ENCODE measurements around the gene DLG1. TPM values are rescaled to one million over a fixed set of nuclear protein-coding genes. Genes with fewer than 3 reads are reported as not detected.
A peak's percentile ranks its signal among the peaks of the same experiment; 100 is the strongest.
"Not testable (repeated sequence)": the region's sequence is repeated elsewhere in the genome, so short reads cannot be mapped to it uniquely, and the experiment has no call there.

The DLG1 gene
- total RNA-seq, 1 experiment from 2014 or later, result 55.2 TPM

DNA sequence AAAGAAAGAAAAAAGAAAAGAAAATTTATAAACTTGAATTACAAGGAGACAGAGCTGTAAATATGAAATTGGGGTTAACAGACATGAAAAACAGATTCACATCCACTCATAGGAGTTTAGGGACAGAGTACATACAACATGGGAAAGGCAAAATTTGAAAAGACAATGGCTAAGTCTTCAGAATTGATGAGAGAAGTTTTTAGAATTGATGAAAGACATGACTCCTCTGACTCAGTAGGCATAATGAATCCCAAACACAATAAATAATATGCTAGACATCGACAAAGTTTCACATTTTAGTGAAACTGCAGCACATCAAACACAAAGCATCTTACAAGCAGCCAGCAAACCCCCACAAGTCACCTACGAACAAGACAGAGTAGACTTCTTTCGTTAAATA lies 184.4 kb downstream of the DLG1 start:
- DNase-seq (ENCODE audit: low read depth), result no peak

DNA sequence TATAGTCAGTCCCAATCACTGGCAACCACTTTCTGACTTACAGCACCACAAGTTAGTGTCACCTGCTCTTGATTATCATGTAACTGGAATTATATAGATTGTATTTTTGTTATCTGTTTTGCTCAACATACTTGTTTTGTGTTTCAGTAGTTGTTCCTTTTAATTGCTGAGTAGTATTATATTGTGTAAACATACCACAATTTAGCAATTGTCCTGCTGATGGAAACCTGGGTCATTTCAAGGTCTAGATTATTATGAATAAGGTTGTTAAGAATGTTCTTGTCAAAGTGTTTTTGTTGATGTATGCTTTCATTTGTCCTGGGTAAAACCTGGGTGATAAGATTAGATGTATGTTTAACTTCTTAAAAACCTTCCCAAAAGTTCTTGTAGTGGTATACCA lies 186.7 kb downstream of the DLG1 start:
- DNase-seq (ENCODE audit: low read depth), result no peak

DNA sequence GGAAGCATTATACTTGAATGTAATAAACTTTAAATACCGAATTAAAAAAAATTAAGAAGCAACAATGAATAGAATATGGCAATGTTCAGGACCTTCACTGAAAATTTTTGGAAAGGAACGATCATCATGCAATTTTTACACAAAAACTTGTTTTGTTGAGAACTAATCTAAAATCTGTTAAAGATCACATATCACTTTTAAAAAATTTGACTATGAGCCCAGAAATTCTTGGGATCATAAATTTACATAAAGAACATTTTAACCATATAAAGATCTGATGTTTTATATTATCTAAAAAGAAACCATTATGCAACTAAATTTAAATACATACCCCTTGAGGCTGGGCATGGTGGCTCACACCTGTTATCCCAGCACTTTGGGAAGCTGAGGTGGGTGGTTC lies 192.6 kb downstream of the DLG1 start:
- DNase-seq (ENCODE audit: low read depth), result no peak

DNA sequence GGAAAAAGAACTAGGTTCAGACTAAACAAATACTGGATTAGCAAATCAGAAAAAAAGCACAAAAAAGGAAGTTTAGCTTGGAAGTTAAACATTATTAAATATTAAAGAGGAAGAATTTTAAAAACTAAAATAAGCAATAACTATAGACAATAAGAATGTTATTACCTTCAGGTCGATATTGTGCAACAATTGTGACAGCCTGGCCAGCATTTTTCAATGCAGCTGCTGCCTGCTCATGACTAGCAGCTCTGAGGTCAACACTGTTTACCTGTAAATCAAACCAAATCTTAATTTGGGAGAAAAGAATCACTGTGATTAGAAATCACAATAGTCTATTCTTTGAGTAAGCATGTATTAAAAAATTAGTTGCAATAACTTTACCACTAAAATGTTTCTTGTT lies 193.7 kb downstream of the DLG1 start:
- DNase-seq (ENCODE audit: low read depth), result no peak

DNA sequence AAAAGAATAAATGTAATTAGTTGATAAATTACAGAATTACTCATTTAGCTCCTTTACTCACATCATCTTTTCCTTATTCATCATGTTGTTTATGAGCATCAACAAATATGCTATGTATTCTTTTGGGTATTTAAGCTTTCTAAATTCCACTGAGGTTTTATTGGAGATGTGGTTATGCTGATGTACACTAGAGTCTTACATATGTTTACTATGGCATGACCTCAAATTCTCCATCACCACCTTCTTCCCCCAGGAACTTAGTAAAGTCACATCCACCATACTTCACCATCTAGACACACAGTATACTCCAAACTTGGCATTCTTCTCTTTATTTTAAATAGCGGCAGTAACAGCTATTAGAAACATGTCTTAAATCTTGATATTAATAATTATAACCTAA lies 194.6 kb downstream of the DLG1 start:
- DNase-seq (ENCODE audit: low read depth), result no peak

DNA sequence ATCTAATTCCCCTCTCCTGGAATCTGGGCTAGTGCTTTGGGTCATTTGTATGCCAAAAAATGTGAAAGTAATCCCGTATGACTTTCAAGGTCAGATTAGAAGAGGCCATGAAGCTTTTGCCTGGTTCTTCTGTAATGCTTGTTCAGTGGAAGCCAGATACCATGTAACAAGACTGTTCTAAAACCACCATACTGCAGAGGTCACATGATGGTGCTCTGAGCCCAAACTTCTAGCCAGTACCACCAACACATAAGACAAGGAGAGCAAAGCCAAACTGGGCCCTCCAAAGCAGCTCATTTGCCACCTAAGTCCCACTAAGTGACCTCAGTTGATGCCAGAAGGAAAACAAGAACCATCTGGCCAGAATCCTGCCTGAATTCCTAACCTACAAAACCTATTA lies 204.5 kb downstream of the DLG1 start:
- no peak for DNase-seq (ENCODE audit: low read depth)

DNA sequence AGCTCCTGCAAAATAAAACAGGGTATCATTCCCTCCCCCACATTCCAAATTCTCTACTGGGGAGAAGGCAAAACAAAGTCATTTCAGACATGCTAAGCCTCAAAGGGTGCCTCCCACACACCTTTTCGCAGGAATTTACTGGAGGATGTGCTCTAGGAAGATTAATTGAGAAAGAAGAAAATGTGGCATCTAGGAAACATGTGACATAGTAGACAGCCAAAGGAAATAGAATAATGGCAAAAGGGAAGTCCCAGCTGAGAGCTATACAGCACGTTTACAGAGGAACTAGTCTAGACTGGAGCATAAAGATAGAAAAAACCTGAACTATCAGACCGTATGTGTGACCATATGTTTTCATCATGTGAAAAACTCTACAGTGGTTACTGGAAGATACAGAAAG lies 210.0 kb downstream of the DLG1 start:
- no peak for DNase-seq (ENCODE audit: low read depth)

DNA sequence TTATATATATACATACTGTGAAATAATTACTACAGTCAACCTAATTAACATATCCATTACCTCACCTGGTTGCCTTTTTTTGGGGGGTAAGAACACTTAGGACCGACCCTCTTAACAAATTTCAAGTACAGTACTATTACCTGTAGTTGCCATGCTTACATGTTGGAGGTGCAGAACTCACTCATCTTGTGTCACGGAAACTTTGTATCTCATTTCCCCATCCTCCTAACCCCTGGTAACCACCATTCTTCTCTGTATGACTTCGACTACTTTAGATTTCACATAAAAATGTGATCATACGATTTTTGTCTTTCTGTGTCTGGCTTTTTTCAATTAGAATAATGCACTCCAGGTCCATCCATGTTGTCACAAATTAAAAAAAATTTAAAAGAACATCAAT lies 213.3 kb downstream of the DLG1 start:
- DNase-seq (ENCODE audit: low read depth), result no peak

DNA sequence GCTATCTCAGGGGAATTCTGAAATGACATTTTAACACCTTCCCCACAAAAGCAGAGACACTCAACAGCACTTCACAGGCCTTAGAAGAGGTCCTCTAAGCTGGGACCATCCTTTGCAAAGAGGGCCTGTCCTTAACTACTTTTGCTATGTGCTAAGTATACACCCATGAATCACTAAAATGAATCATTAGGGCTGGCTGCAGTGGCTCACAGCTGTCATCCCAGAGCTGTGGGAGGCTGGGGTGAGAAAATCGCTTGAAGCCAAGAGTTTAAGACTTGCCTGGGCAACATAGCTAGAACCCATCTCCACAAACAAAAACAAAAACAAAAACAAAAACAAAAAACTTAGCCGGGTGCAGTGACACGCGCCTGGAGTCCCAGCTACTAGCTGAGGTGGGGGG lies 214.9 kb downstream of the DLG1 start:
- peak; percentile 90 for DNase-seq (ENCODE audit: low read depth)

DNA sequence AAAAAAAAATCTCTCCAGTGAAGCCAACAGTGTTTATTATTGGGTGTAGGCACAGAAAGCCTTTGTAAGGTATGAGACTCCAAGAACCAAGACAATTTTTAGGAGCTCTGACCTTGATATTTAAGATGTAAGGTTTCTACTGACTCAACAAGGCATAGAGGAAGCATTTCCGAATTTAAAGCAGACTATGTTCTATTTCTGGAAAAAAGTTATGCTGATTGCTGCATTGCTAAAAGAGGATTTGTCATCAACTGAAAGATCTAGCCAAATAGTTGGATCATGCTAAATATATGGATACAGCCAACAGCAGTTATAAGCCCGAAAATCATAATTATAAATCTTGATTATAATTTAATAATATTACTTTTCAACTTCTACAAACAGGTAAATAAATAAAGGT lies 215.5 kb downstream of the DLG1 start:
- DNase-seq (ENCODE audit: low read depth), result no peak

DNA sequence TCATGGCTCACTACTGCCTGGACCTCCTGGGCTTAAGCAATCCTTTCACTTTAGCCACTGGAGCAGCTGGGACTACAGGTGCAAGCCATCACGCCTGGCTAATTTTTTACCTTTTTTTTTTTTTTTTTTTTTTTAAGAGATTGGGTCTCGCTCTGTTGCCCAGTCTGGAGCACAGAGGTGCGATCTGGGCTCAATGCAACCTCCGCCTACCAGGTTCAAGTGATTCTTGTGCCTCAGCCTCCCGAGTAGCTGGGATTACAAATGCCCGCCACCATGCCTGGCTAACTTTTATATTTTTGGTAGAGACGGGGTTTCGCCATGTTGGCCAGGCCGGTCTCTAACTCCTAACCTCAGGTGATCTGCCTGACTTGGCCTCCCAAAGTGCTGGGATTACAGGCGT lies 218.1 kb downstream of the DLG1 start:
- DNase-seq (ENCODE audit: low read depth), result no peak

DNA sequence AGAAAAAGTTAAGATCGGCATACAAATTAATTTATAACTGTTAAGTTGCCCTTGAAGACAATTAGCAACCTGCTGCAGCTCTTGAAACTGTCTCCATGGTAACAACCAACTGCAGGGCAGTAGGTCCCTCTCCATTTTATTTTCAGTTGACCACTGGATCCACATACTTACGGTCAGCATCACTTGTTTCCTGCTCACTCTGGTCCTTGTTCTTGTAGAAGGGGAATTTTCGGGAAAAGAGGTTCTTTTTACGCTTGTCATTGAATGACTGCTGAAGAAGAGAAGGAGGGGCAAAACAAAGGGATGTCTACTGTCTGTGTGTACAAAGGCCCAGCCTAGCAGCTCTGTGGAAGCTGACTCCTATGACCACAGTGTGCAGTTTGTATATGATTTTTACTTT lies 222.0 kb downstream of the DLG1 start:
- no peak for DNase-seq (ENCODE audit: low read depth)

DNA sequence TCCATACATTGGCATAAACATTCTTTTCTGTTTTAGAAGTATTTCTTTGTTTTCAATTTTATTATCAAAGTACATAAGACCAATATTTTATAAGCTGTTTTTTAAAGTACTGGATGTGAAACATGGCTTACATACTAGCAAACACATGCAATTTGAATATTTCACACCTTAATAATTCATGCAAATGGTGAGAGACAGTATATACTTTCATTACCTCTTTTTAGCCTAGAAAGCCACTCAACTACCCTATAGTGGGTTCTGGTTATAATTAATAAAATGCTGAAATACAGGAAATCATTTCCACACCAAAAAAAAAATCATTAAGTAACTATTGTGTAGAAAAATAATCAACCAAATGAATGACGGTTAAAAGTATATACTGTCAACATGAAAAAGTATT lies 230.3 kb downstream of the DLG1 start:
- DNase-seq (ENCODE audit: low read depth), result no peak

DNA sequence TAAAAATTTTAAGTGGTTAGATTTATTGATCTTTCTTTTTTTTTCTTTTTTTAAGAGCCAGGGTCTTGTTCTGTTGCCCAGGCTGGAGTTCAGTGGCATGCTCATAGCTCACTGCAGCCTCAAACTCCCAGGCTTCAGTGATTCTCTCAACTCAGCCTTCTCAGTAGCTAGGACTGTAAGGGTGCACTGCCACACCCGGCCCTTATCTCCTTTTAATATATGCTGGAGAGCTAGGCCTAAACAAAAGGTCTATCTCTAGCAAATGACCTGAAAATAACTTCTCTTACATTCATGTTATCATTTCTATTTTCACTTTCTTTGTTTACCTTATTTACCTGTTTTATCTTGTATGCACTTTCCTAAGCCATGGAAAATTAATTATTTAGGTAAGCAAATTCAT lies 233.6 kb downstream of the DLG1 start:
- DNase-seq (ENCODE audit: low read depth), result no peak

DNA sequence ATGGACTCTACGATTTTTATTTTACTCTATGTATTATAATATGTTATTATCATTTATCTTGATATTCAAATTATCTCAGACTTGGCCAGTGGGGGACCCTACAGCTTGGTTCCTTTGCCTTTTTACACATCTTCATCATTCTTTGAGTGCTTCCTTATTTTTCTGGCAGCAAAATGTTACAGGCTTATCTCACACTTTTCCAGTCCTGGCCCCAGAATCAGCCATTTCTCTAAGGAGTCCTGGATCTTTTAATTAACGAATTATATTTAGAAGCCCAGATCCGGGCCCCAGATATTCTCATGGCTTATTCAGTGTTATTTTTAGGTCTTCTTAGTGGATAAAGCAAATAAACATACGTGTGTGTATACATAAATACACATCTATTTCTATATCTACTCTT lies 236.0 kb downstream of the DLG1 start:
- DNase-seq (ENCODE audit: low read depth), result no peak

DNA sequence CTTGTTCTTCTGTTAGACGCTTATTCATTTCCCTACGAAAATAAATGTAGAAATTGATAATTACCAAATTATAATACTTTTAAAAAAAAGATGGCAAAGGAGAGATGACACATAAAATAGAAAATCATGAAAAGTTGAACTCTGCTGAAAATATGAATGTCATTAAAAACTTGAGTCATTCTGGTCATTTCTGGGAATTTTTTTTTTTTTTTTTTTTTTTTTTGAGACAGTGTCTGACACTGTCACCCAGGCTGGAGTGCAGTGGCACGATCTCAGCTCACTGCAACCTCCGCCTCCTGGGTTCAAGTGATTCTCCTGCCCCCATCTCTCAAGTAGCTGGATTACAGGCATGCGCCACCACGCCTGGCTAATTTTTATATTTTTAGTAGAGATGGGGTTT lies 246.8 kb downstream of the DLG1 start:
- DNase-seq (ENCODE audit: low read depth), result not testable (repeated sequence)

DNA sequence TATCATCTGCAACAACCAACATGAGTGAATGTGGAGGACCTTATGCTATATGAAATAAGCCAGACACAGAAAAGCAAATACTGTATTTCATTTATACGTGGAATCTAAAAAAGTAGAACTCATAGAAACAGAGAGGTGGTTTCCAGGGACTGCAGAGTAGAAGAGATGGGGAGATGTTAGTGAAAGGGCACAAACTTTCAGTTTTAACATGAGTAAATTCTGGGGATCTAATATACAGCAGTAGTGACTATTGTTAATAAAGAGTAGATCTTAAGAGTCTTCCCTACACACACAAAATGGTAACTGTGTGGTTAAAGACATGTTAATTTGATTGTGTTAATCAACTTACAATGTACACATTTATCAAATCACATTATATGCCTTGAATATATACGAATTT lies 247.9 kb downstream of the DLG1 start:
- DNase-seq (ENCODE audit: low read depth), result no peak

DNA sequence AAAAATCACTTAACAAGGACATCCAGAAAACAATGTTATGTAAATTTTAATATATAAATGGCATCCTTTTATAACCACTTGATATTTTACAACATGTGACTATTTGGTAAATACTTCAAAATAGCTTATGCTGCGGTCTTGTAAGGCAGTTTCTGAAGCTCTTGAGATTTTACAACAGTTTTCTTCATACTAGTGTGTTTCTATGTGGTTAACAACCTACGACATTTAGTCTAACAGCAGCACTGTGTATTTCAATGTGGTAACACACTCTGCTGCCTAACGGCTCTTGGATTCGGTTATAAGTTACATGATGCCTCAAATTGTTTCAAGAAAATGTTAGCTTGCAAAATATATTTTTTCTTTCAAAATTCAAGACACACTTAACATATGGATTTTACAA lies 255.9 kb downstream of the DLG1 start:
- no peak for DNase-seq (ENCODE audit: low read depth)

DNA sequence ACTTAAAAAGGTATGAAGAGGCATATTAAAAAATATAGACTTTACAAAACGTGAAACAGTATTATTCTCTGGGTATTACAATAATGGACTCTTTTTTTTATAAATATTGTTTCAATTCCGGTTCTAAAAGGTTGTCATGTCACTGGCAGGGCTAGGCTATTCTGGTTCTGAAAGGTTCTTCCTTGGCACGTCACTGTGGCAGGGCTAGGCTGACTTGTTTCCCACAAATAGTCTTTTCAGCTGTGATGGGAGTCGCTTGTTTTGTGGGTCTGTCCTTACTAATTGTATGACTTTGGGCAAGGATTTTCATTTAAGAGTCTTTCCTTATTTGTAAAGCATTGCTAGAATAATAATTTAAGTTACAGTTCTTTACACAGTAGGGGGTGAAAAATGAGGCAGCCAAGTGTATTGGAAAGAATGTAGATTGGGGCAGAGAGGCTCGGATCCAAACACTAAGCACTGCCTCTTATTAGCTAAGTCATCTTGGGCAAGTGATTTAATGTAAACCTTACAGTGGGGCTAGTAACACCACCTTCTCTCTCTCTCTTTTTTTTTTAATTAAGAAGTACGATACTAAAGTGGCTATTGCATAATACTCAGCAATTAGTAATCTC lies 256.4 kb downstream of the DLG1 start:
- no peak for DNase-seq (ENCODE audit: low read depth)

DNA sequence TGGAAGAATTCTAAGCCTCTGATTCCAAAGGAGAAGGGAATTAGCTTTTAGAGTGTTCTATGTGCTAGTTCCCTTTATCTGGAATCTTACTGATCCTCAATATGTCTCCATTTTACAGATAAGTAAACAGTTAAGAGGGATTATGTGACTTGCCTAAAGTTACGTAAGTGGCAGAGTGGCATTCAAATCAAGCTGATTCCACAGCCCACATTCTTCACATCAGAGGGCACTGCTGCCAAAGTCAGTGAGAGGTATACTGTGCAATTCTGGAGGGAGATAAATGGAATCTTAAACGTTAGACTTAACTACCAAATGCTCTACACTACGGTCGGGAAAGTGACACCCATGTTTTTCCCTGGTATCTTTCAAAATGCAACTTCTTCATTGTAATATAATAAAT lies 257.8 kb downstream of the DLG1 start:
- no peak for DNase-seq (ENCODE audit: low read depth)

DNA sequence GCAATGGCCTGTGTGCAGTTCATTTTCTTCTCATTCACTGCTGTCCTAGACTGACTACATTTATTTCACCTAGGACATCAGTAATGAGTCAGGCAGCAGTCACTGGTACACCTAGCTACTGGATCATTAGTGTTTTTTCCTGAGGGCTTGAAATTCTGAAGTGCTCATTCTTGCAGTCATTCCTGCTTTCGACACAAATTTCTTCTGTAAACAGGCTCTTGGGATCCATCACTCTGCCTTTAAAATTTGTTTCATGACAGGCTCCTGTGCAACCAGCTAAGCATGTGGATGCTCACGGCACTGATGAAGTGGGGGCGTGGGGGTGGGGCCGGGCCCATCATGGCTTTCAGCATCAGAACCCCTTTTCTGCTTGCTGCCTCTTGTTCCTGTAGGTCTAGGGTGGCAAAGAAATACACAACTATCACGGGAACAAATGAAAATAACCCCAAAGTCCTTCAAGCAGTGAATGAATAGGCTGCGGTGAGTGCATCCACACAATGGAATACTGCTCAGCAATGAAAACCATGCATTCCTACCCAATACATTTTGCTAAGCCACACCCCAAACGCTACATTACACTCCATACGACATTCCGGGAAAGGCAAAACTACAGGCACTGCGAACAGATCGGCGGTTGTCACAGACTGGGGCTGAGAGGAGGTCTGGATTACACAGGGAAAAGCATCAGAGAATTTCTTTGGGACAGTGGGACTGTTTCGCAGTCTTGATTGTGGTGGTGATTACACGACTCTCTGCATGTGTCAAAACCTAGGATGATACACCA lies 259.5 kb downstream of the DLG1 start:
- no peak for DNase-seq (ENCODE audit: low read depth)

DNA sequence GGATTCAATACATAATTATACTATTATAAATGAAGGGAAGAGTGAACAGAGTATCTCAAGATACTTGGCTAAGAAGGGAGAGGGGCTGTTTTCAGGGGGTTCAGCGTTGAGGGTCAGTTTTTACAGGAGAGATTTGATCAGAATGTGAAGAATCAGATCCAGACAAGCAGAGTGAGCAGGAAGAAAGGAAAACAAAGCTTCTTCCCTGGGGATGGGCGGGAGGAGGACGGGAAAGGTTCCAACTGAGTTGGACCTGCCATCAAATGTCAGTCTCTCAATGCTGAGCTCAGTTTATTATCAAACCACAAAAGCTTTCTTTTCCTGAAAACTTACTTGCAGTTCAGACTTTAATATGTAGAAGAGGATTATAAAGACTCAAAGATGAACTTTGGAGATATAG lies 262.8 kb downstream of the DLG1 start:
- DNase-seq (ENCODE audit: low read depth), result no peak

DNA sequence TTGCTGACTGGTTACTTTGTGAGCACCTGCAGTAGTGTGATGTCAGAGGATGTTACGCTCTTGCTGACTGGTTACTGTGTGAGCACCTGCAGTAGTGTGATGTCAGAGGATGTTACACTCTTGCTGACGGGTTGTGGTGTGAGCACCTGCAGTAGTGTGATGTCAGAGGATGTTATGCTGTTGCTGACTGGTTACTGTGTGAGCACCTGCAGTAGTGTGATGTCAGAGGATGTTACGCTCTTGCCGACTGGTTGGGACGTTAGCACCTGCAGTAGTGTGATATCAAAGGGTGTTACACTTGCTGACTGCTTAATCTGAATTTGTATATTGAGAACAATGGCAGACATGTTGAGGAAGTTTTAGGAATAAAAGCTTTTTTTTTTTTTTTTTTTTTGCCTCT lies 263.6 kb downstream of the DLG1 start:
- DNase-seq (ENCODE audit: low read depth), result not testable (repeated sequence)

Measured in HT1080 (cell line).